ENCODE measurements around the gene CRABP2.

CRABP2 gene

GRCh38 chr1:156652992-156653355 lies 52.4 kb downstream of the CRABP2 start:
- DNase-seq = no peak

GRCh38 chr1:156652131-156652991 lies 53.0 kb downstream of the CRABP2 start:
- no peak for DNase-seq
